ENCODE measurements around the gene CDK7.

DNA sequence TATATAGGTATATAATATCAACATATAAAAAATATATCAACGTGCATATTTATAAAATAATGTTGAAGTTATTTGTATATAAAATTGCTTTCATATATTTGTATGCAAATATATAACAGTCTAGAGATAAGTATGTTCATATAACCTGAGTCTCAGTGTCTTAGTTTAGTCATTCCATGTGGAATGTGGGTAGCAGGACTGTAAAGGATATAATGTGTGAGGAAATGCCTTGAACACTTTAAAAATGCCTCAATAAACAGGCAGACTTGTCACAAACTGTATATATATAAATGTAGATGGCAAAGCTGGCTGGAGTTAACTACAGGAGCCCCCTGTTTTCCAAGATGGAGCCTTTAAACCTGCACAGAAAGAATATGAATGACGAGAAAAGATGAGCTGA lies 49.5 kb downstream of the CDK7 start:
- TF ChIP-seq POLR2A (IDR thresholded peaks at IDR 0.05) = no peak
- TF ChIP-seq, protein P1, sequence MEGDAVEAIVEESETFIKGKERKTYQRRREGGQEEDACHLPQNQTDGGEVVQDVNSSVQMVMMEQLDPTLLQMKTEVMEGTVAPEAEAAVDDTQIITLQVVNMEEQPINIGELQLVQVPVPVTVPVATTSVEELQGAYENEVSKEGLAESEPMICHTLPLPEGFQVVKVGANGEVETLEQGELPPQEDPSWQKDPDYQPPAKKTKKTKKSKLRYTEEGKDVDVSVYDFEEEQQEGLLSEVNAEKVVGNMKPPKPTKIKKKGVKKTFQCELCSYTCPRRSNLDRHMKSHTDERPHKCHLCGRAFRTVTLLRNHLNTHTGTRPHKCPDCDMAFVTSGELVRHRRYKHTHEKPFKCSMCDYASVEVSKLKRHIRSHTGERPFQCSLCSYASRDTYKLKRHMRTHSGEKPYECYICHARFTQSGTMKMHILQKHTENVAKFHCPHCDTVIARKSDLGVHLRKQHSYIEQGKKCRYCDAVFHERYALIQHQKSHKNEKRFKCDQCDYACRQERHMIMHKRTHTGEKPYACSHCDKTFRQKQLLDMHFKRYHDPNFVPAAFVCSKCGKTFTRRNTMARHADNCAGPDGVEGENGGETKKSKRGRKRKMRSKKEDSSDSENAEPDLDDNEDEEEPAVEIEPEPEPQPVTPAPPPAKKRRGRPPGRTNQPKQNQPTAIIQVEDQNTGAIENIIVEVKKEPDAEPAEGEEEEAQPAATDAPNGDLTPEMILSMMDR (IDR thresholded peaks at IDR 0.05) = no peak

All from uterus (tissue), 2 donors.